NCI-H1048 (cell line): ENCODE data around the gene CTBP2.

Experiments used
- DNase-seq: peaks from one replicate; lab custom pipeline; 2025; lab: John Stamatoyannopoulos, UW

Gene CTBP2

DNA sequence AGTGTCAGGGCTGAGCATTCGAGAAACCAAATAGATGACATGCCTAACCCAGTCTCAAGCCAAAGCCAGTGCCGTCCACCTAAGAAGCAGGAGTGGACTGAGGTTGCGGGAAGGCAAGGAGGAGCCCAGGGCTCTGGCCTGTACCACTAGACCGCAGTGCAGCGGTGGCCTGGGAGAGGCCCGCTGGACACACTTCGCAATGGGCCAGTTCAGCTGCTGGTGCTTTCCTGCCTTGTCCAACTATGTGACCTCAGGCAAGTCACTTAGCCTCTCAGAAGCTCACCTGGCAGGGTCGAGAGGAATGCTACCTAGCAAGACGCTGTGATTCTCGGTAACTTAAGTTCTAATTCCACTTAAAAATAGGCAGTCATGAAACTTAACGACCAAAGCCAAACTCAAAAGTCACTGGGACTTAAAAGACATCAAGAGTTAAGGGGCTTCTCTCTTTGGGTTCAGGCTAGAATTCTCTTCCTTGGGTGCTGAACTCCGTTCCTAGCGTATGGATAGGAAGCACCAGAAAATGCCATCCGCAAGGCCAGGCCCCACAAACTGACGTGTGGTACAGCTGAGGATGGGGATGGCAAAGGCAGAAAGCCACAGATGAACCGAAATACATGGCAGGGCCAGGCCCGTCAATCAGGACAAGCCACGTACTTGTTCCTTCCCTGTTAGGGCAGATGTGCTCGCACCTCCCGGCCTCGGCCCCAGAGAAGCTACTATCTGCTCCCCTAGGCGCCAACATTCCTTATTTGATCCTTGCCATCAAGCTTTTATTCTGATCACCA lies 34.2 kb downstream of the CTBP2 start:
- no peak for DNase-seq

DNA sequence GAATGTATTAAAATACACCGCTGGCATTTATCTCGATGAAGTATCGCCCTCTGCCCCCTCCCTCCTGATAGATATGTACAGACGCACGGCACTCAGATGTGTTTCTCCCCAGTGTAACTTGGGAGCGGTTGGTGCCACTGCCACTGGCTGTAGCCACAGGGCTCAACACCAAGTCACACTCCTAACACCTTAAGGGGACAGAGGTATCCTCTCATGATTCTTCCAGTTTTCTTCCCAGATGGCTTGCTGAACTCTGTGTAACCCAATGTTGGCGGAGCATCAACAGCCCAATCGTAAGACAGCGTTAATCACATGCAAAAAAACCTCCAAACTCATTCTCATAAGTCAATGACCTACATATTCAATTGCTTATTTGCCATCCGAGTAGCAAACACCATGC lies 35.5 kb downstream of the CTBP2 start:
- DNase-seq, result no peak

DNA sequence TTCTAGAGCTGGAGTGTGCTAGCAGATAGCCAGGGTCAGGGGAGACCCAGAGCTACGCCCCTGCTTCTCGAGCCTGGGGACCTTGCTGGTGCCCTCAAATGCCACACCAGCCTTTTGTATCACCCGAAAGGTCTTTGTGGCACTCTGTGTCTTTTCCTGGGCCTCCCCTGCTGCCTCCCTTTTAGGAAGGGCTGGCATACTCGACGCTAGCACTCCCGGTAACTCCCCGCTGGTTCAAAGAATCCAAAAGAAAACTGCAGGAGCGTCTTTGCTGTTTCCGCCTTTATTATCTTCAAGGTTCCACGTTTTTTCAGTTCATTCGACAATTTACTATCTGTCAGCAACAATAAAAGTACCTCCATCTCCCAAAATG lies 36.3 kb downstream of the CTBP2 start:
- no peak for DNase-seq

- no peak for DNase-seq
These were observed 36.8 kb downstream of the CTBP2 start for GRCh38 chr10:125123476-125124114.

GRCh38 chr10:125122566-125122965 lies 37.8 kb downstream of the CTBP2 start:
- no peak for DNase-seq

DNA sequence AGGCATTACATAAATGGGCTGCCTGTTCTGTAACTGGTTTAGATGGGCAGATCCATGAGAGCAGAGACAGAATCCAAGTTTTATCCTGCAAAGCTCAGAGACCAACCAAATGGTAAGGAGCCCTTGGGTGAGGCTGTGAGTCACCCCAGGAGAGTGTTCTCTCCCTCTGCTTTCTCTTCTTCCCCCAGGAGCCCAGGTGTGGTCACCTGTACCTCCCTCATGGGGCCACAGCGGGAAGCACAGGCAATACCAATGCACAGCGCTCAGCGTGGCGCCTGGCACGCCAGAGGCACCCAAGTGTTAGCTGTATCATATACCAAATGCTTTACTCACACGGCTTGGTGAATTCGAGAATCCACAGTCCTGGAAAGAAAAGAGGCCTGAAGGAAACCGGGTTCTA lies 39.4 kb downstream of the CTBP2 start:
- DNase-seq, result no peak

DNA sequence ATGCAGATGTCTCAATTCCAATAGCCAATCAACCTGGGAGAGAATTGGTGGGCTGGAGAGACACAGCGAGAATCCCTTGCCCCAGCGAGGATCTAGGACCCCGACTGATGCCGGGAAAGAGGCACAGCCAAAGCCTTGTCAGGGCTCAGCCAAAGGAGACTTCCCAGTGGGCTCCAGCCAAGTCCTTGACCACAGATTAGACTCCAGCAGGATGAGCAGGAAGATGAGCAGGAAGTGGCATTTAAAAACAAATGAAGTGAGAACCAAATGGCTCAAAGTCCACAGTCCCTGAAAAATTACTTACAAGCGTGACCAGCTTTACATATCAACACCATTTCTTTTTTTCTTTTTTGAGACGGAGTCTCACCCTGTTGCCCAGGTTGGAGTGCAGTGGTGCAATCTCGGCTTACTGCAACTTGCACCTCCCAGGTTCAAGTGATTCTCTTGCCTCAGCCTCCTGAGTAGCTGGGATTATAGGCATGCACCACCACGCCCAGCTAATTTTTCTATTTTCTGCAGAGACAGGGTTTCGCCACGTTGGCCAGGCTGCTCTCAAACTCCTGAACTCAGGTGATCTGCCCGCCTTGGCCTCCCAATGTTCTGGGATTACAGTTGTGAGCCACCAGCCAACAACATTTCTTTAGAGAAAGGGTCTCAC lies 40.2 kb downstream of the CTBP2 start:
- DNase-seq, result no peak

GRCh38 chr10:125118701-125119100 lies 41.7 kb downstream of the CTBP2 start:
- no peak for DNase-seq

DNA sequence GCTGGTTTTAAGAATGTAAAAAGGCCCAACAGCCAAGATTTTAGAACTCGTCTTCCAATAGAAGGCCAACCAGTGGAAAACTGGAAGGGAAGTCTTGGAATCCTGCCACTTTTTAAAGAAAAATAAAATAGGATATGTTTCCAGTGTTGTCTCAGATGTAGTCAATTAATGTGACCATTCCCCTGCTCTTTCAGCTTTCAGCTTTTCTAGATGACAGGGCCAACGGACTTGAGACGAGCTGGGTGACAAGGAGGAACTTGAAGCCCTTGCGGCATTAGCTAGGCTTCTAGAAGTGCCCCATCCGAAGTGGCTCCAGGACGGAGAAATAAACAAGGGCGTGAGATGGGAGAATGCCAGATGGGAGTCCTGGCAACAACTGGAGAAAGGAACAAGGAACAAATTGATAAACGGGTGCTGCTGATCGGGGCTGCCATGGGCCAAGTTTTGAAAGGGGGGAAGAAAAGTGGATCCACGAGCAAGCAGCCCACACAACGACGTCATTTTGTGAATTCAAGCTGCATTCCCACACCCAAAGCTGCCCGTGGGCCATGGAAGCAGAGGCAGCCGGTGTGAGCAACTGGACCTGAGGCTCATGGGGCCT lies 42.3 kb downstream of the CTBP2 start:
- no peak for DNase-seq

GRCh38 chr10:125116652-125117310 lies 43.6 kb downstream of the CTBP2 start:
- no peak for DNase-seq

- DNase-seq, result no peak
These were observed 44.2 kb downstream of the CTBP2 start for GRCh38 chr10:125116041-125116649.

- no peak for DNase-seq
These were observed 45.0 kb downstream of the CTBP2 start for GRCh38 chr10:125115409-125115808.

DNA sequence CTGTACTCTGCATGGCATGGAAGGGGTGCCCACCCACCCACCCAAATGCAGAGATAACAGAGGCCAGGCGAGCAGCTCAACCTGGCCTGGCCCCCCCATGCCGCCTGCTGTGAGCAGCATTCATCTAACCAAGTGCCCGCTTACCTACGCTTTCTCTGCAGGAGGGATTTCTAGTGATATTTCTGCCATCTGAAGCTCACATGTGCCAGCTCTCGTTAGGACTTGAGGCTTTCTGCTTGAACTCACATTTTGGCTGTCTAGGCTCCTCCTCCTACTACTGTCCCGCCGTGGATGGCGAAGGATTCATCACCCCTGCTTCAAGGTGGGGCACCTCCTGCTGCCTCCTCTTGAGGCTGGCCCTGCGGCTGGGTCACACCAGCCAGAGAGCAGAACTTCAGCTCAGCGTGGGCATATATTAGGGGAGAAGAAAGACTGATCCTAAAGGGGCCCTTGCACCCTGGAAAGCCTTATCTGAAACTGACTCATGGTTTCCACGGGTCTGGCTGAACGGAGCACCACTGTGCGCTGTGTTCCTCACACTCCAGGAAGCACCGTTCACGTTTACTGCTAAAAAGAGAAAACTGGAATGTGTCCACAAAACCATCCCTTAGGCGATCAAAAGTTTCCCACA lies 45.5 kb downstream of the CTBP2 start:
- DNase-seq, result no peak

- DNase-seq, result no peak
These were observed 46.5 kb downstream of the CTBP2 start for GRCh38 chr10:125113691-125114371.

- no peak for DNase-seq
These were observed 47.5 kb downstream of the CTBP2 start for GRCh38 chr10:125112697-125113494.

DNA sequence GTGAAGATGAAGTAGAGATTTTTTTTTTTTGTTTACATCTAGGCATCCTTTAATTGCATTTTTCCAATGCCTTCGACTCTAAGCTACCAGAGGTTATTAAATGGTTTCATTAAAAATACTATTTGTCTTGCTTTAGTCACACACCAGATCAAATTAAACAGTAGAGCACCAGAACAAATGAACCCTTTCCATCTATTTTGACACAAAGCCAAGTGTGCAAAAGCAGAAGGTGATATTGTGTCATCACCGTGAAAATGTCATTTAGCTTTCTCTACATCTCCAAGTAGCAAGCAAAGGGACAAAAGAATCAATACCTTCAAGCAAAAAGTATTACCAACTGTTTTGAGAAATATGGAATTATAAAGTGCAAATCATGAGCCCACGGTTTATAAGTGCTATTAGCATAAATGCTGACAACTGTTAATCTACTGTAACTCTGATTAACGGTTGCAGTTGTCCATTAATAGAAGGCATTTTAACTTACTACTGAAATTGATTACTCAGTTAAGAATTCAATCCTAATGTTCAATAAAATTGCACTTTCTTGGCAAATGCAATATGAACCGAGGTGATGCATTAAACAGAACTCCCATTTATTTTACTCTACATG lies 49.1 kb downstream of the CTBP2 start:
- no peak for DNase-seq

DNA sequence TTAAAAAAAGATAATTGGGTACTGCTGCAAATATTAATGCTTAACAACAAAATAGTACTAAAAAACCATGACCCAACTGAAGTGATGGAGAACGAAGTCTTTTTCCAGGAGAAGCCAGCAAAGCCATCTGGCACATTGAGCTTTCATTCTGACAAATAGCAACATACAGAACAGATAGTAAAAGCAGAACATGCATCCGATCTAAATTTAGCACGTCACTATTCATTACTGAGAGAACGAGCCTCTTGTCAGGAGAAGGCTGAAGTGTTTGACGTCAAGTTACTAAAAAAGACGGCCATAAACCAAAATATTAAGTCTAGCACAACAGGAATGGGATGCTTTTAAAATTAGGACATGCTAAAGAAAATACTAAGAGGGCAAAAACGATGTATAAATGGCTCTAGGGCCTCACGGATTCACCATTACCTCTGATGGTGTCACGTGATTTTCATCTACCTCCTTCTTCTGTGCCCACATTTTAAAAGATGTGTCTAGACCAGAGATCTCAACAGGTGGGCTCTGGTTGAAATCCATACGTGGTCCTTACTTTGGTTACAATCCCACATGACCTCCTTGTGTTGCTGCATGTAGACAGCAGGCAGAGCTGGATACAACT lies 52.3 kb downstream of the CTBP2 start:
- DNase-seq, result no peak

GRCh38 chr10:125107166-125107949 lies 53.0 kb downstream of the CTBP2 start:
- no peak for DNase-seq
